HepG2 (cell line): ENCODE data around the gene SUSD4. TPM values are rescaled to one million over a fixed set of nuclear protein-coding genes. Genes with fewer than 3 reads are reported as not detected.

ENCODE experiments used
- ATAC-seq: fragments of 200-7000 bp; cut with Tn5 transposase; 3 replicates; pipeline ENCODE4 v1.9.1; 2020; ENCODE audit warnings: mild to moderate bottlenecking, moderate library complexity
- BruUV-seq: library from RNA; stranded (reverse); fragments of 400-500 nt; replicated peaks from 2 replicates; lab custom pipeline; 2021; lab: Mats Ljungman, UMichigan
- CTCF ChIA-PET: fragments of 300-600 bp; formaldehyde crosslinking; extraction: SDS; loops from one replicate; lab custom pipeline; 2021; ENCODE audit warnings: low total read pairs, inconsistent platforms, low intra/inter-chr PET ratio; lab: Yijun Ruan, JAX
- POLR2A ChIA-PET: fragments of 350-600 bp; sonication (Branson Sonifier 250); formaldehyde crosslinking; loops from one replicate; lab custom pipeline; 2020; ENCODE audit warnings: antibody characterized with exemption, inconsistent platforms; lab: Yijun Ruan, JAX
- DNase-seq: peaks from one replicate; pipeline ENCODE4 v3.0.0-alpha.2; 2015; ENCODE audit warnings: low spot score
- FAIRE-seq: peaks from 3 replicates; lab custom pipeline; 2011; peaks lifted over from hg19 to GRCh38; lab: Jason Lieb, UNC
- H2AFZ ChIP-seq: one replicate; pipeline ENCODE4 v1.6.1; 2011; ENCODE audit warnings: low read length, inconsistent platforms
- H3K27ac ChIP-seq: fragments of 300-600 bp; 3 replicates; pipeline ENCODE4 v1.8.0; 2011; ENCODE audit warnings: mixed run types, mild to moderate bottlenecking, mixed read lengths, low read length, inconsistent platforms; ENCODE audit not compliant: insufficient read depth; ENCODE audit errors: extremely low read length
- H3K27me3 ChIP-seq, 2 experiments: fragments of 200-600 bp in 1 of 2; 2 replicates in 1 of 2; 3 replicates in 1 of 2; pipeline versions ENCODE4 v1.6.0 to v1.8.0; 2011; ENCODE audit warnings: low read length in 2 of 2, mild to moderate bottlenecking in 2 of 2, moderate library complexity in 2 of 2, inconsistent platforms in 1 of 2; ENCODE audit not compliant: insufficient read depth in 2 of 2, control insufficient read depth in 1 of 2
- H3K36me3 ChIP-seq, 2 experiments: fragments of 200-600 bp in 1 of 2; replicated peaks in 1 of 2; 2 replicates in 1 of 2; 3 replicates in 1 of 2; pipeline versions ENCODE4 v1.5.1 to v1.8.0; 2011; ENCODE audit warnings: low read length in 2 of 2, inconsistent platforms in 1 of 2; ENCODE audit not compliant: insufficient read depth in 2 of 2, control insufficient read depth in 1 of 2
- H3K4me1 ChIP-seq: 2 replicates; pipeline ENCODE4 v1.5.1; 2012; ENCODE audit warnings: low read length, inconsistent platforms; ENCODE audit not compliant: insufficient read depth
- H3K4me2 ChIP-seq: 2 replicates; pipeline ENCODE4 v1.6.0; 2011; ENCODE audit warnings: low read depth, low read length, inconsistent platforms
- H3K4me3 ChIP-seq, 3 experiments: fragments of 200-600 bp in 1 of 3; sonication (generic), shearing (Covaris generic) in 1 of 3; replicated peaks in 1 of 3; 2 replicates each; pipeline ENCODE4 v1.5.1; 2011 to 2016; ENCODE audit warnings: low read length in 3 of 3, inconsistent platforms in 2 of 3, low read depth in 2 of 3, mild to moderate bottlenecking in 2 of 3, control low read depth in 1 of 3, mixed read lengths in 1 of 3; ENCODE audit not compliant: insufficient read depth in 1 of 3
- H3K79me2 ChIP-seq: one replicate; pipeline ENCODE4 v1.6.1; 2011; ENCODE audit warnings: low read length, inconsistent platforms; ENCODE audit not compliant: insufficient read depth
- H3K9ac ChIP-seq: 2 replicates; pipeline ENCODE4 v1.6.0; 2011; ENCODE audit warnings: mild to moderate bottlenecking, low read depth, low read length, inconsistent platforms; ENCODE audit not compliant: insufficient read depth
- H3K9me3 ChIP-seq: 2 replicates; pipeline ENCODE4 v1.5.1; 2012; ENCODE audit warnings: mild to moderate bottlenecking, low read length
- H4K20me1 ChIP-seq: 2 replicates; pipeline ENCODE4 v1.6.0; 2011; ENCODE audit warnings: inconsistent platforms, mild to moderate bottlenecking, low read length, moderate library complexity; ENCODE audit not compliant: insufficient read depth
- AFF4 ChIP-seq: sonication (generic); formaldehyde crosslinking; IDR thresholded peaks from 2 replicates; pipeline ENCODE4 v1.4.0; 2020; ENCODE audit warnings: missing genetic modification reagents
- CSRNP1 ChIP-seq: sonication (generic); formaldehyde crosslinking; IDR thresholded peaks from 2 replicates; pipeline ENCODE4 v1.8.1; 2023; ENCODE audit warnings: mild to moderate bottlenecking, missing genetic modification reagents
- GZF1 ChIP-seq: sonication (generic); formaldehyde crosslinking; IDR thresholded peaks from 2 replicates; pipeline ENCODE4 v1.5.1; 2020; ENCODE audit warnings: mild to moderate bottlenecking, missing genetic modification reagents
- MNT ChIP-seq: fragments of 450-650 bp; IDR thresholded peaks from 2 replicates; pipeline ENCODE4 v1.6.1; 2016
- NFE2L1 ChIP-seq: sonication (generic); formaldehyde crosslinking; IDR thresholded peaks from 2 replicates; pipeline ENCODE4 v1.4.0; 2020; ENCODE audit warnings: missing genetic modification reagents, mild to moderate bottlenecking, borderline replicate concordance
- PBX3 ChIP-seq: sonication (generic); formaldehyde crosslinking; IDR thresholded peaks from 2 replicates; pipeline ENCODE4 v1.8.1; 2023; ENCODE audit warnings: missing genetic modification reagents, inconsistent platforms, borderline replicate concordance
- TMF1 ChIP-seq: sonication (generic); formaldehyde crosslinking; IDR thresholded peaks from 2 replicates; pipeline ENCODE4 v1.8.1; 2022; ENCODE audit warnings: low read depth, missing genetic modification reagents
- ZBTB21 ChIP-seq: sonication (generic); formaldehyde crosslinking; IDR thresholded peaks from 2 replicates; pipeline ENCODE4 v1.4.0; 2020; ENCODE audit warnings: missing genetic modification reagents
- ZNF546 ChIP-seq: sonication (generic); formaldehyde crosslinking; conservative IDR thresholded peaks from 2 replicates; pipeline ENCODE4 v1.8.1; 2023; ENCODE audit warnings: mild to moderate bottlenecking, missing genetic modification reagents
- ZNF589 ChIP-seq: sonication (generic); formaldehyde crosslinking; conservative IDR thresholded peaks from 2 replicates; pipeline ENCODE4 v1.8.0; 2022; ENCODE audit warnings: mild to moderate bottlenecking, moderate library complexity, missing genetic modification reagents
- ZNF709 ChIP-seq: sonication (generic); formaldehyde crosslinking; IDR thresholded peaks from 2 replicates; pipeline ENCODE4 v1.5.0; 2020; ENCODE audit warnings: mild to moderate bottlenecking, missing genetic modification reagents
- WGBS: methylation state at CpG from one replicate; pipeline ENCODE4 v1.1.6; 2017; ENCODE audit warnings: low lambda C conversion rate; 5-methylcytosine and 5-hydroxymethylcytosine counted together
- in situ Hi-C: cut with HindIII; loops from 2 replicates; pipeline ENCODE4 v1.10.0; 2017; ENCODE audit warnings: low pct_unique_long_range_greater_than_20kb; ENCODE audit not compliant: extremely low pct_ligation_motif_present
- intact Hi-C: fragments of 100-400 bp; cut with micrococcal nuclease; formaldehyde crosslinking; loops from one replicate; pipeline ENCODE4 v1.10.0; 2022; ENCODE audit not compliant: unreplicated experiment
- polyA plus RNA-seq, 8 experiments: library from polyadenylated mRNA; depleted of rRNA in 3 of 8; stranded (reverse) in 7 of 8; unstranded in 1 of 8; fragments of >200 nt; fragmentation: Illumina TruSeq in 4 of 8; extraction: Trizol in 4 of 8; gene quantifications; 2 replicates each; pipeline versions ENCODE4 v1.2.1 to v1.2.3, GENCODE V29; 2011 to 2016; ENCODE audit warnings: low read depth in 4 of 8, missing spikeins in 1 of 8, mixed read lengths in 1 of 8; ENCODE audit not compliant: insufficient read depth in 1 of 8
- total RNA-seq, 5 experiments: library from RNA; depleted of rRNA; stranded (reverse); fragments of >200 nt; fragmentation: Illumina TruSeq; extraction: Trizol; gene quantifications; 2 replicates each; pipeline ENCODE4 v1.2.3, GENCODE V29; 2016; ENCODE audit warnings: low read depth in 1 of 5

SUSD4 gene
- total and polyA plus RNA-seq, 2 of the 13 experiments (the other 11 are each of a cell fraction or from before 2014, with no cell fraction given): not detected

GRCh38 chr1:223355699-223356098 lies 8.3 kb downstream of the SUSD4 start:
- no peak overlapping the region for H3K4me2 ChIP-seq
- 8% methylated on average over 2 of the region's 2 CpGs for WGBS
- no peak for TF ChIP-seq NFE2L1
- TF ChIP-seq AFF4 (CRISPR knock-in tag): no peak
- no peak for TF ChIP-seq ZNF589
- TF ChIP-seq ZNF546 (CRISPR knock-in tag): no peak
- TF ChIP-seq ZBTB21 (CRISPR knock-in tag): no peak
- intact Hi-C loops (no loop called here), in situ Hi-C loops (no loop called here)
- no peak overlapping the region for H3K9ac ChIP-seq
- CTCF ChIA-PET: no interaction called here
- H3K27me3 ChIP-seq: peaks cover 0 to 28% of the 10 kb centered on the region in 2 experiments; a peak in 3 of 5 replicates
- no peak overlapping the region for H3K27ac ChIP-seq
- POLR2A ChIA-PET: no interaction called here
- no peaks in the 10 kb centered on the region for H3K79me2 ChIP-seq
- no peak overlapping the region for H2AFZ ChIP-seq
- ATAC-seq (no peak), DNase-seq (no peak), FAIRE-seq (no peak)
- H3K4me3 ChIP-seq: no peak overlapping the region
- BruUV-seq: no TSS peak
- no peaks in the 10 kb centered on the region for H3K4me1 ChIP-seq
- H3K9me3 ChIP-seq: no peaks in the 10 kb centered on the region
- H3K36me3 ChIP-seq: no peaks in the 10 kb centered on the region
- no peaks in the 10 kb centered on the region for H4K20me1 ChIP-seq

GRCh38 chr1:223353939-223354338 lies 10.0 kb downstream of the SUSD4 start:
- no peak for ATAC-seq
- DNase-seq: no peak
- 4% methylated on average over 6 of the region's 6 CpGs for WGBS
- Histone ChIP-seq H3K4me1 (no peaks in the 10 kb centered on the region), H4K20me1 (no peaks in the 10 kb centered on the region), H3K4me2 (no peak overlapping the region), H3K36me3 (no peaks in the 10 kb centered on the region), H3K9me3 (no peaks in the 10 kb centered on the region), H3K27ac (no peak overlapping the region), H3K27me3 (peaks cover 0 to 22% of the 10 kb centered on the region in 2 experiments; a peak in 2 of 5 replicates), H3K79me2 (no peaks in the 10 kb centered on the region), H3K4me3 (no peak overlapping the region), H3K9ac (no peak overlapping the region), H2AFZ (no peak overlapping the region)
- POLR2A ChIA-PET: no interaction called here
- CTCF ChIA-PET: no interaction called here
- intact Hi-C loops: no loop called here
- in situ Hi-C loops: no loop called here
- no TSS peak for BruUV-seq
- FAIRE-seq: no peak
- TF ChIP-seq PBX3 (CRISPR knock-in tag): no peak
- TF ChIP-seq ZNF709 (CRISPR knock-in tag): no peak
- no peak for TF ChIP-seq TMF1 (CRISPR knock-in tag)
- no peak for TF ChIP-seq CSRNP1 (CRISPR knock-in tag)
- no peak for TF ChIP-seq GZF1 (CRISPR knock-in tag)
- no peak for TF ChIP-seq MNT
